Measurements from ENCODE around the gene CDCA5. TPM values are rescaled to one million over a fixed set of nuclear protein-coding genes. Genes with fewer than 3 reads are reported as not detected.

CDCA5 gene
- total and polyA plus RNA-seq, 2 of the 4 experiments (the other 2 are of a cell fraction), result 9.1 to 14.0 TPM

DNA sequence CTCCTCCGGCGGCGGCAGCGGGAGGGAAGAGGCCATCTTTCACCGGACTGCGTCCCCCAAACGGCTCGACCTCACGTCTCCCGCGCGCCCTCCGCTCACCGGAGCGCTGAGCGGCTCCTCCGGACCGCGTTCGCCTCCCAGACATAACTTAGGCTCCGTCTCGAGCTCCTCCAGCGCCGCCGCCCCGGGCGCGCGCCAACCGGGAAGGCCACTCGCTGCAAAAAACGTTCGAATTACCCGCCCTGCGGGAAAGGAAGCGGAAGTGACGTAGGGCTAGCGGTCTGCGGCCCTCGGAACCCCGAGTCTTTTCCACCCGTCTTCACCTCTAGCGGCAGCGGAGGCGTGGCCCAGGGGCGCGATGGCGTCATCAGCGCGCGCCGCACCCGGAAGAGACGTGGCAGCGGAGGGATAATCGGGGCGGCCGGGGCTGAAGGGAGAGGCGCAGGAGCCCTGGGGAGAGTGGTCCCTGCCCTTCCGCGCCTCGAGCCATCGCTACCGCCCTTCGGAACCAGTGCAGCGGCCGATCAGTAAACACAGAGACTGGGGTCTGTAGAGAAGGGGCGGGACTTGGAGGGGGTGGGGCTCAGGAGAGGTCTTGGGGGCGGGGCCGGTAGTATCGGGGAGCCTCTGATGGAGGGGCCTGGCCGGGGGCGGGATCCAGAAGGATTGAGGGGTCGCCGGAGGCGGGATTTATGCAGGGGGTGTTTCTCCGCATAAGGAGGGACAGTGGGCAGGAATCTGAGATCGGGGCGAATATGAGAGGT is at the start of gene CDCA5, which contains the start of gene ZFPL1 (continued):
- TF ChIP-seq, protein P1, sequence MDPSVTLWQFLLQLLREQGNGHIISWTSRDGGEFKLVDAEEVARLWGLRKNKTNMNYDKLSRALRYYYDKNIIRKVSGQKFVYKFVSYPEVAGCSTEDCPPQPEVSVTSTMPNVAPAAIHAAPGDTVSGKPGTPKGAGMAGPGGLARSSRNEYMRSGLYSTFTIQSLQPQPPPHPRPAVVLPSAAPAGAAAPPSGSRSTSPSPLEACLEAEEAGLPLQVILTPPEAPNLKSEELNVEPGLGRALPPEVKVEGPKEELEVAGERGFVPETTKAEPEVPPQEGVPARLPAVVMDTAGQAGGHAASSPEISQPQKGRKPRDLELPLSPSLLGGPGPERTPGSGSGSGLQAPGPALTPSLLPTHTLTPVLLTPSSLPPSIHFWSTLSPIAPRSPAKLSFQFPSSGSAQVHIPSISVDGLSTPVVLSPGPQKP (IDR thresholded peaks at IDR 0.05; ENCODE audit: borderline replicate concordance, low read depth, low read length), result 0 out of 2 replicates have a peak, but pooled peaks have one; percentile 9
- TF ChIP-seq RAD21 (IDR thresholded peaks at IDR 0.05; ENCODE audit: low read length), result no peak; the same call in 1 of the 2 replicates
- TF ChIP-seq BHLHE40 (IDR thresholded peaks at IDR 0.05; ENCODE audit: low read depth, low read length), result no peak
